Glutamatergic neuron (in vitro differentiated cells): Measurements from ENCODE around the gene MBP. TPM values are rescaled to one million over a fixed set of nuclear protein-coding genes. Genes with fewer than 3 reads are reported as not detected.

Experiments used
- DNase-seq: peaks from one replicate; pipeline ENCODE4 v3.0.0; 2022
- H3K27ac Mint-ChIP-seq: one replicate; pipeline ENCODE4 v1.8.0; 2020; ENCODE audit warnings: mild to moderate bottlenecking, mixed read lengths, inconsistent platforms; ENCODE audit not compliant: unreplicated experiment
- H3K27me3 Mint-ChIP-seq: one replicate; pipeline ENCODE4 v1.8.0; 2020; ENCODE audit warnings: mild to moderate bottlenecking, moderate library complexity, mixed read lengths, inconsistent platforms; ENCODE audit not compliant: unreplicated experiment
- H3K36me3 Mint-ChIP-seq: one replicate; pipeline ENCODE4 v1.8.0; 2020; ENCODE audit warnings: mild to moderate bottlenecking, mixed read lengths, inconsistent platforms; ENCODE audit not compliant: unreplicated experiment
- H3K4me1 Mint-ChIP-seq: one replicate; pipeline ENCODE4 v1.8.0; 2020; ENCODE audit warnings: mild to moderate bottlenecking, low read depth, mixed read lengths, inconsistent platforms; ENCODE audit not compliant: unreplicated experiment
- H3K4me3 Mint-ChIP-seq: one replicate; pipeline ENCODE4 v1.8.0; 2020; ENCODE audit warnings: mild to moderate bottlenecking, mixed read lengths, inconsistent platforms; ENCODE audit not compliant: unreplicated experiment
- H3K9me3 Mint-ChIP-seq: one replicate; pipeline ENCODE4 v1.8.0; 2020; ENCODE audit warnings: mild to moderate bottlenecking, moderate library complexity, mixed read lengths, inconsistent platforms; ENCODE audit not compliant: unreplicated experiment
- total RNA-seq: library from RNA; stranded (reverse); fragmentation: NEBNext Ultra II Directional; extraction: Animal tissue kit (Norgen Biotek cat#: 25700); gene quantifications from one replicate; pipeline ENCODE4 v1.2.1, GENCODE V29; 2021; ENCODE audit not compliant: unreplicated experiment
- TF ChIP-seq, protein P1 (sequence below): fragments of 200-600 bp; sonication (generic); IDR thresholded peaks from one replicate; pipeline ENCODE4 v1.5.0; 2021; ENCODE audit not compliant: partially characterized antibody, unreplicated experiment

Gene MBP
- total RNA-seq, 1 donor from 2014 or later = 82.6 TPM

DNA sequence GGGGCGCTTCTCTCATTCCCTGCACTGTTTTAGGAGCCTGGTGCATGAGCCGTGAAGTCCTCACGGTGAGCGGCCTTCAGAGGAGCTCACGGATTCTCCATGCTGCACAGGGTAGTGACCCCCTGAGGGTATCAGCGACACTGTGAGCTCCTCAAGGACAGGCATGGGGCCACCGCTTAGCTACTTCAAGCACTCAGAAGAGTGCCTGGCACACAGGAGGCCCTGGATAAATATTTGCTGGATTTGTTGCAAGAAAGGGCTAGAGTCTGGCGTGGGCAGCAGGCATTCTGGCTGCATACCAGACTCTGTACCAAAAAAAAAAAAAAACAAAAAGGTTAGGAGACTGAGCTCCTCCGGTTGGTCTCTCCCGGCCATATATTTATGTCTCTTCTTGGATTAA, 5.7 kb upstream of the MBP start:
- DNase-seq = no peak
- no peak overlapping the region for H3K27ac Mint-ChIP-seq
- peaks cover 19% of the 10 kb centered on the region for H3K9me3 Mint-ChIP-seq
- H3K27me3 Mint-ChIP-seq = peaks cover 19% of the 10 kb centered on the region
- TF ChIP-seq, protein P1, sequence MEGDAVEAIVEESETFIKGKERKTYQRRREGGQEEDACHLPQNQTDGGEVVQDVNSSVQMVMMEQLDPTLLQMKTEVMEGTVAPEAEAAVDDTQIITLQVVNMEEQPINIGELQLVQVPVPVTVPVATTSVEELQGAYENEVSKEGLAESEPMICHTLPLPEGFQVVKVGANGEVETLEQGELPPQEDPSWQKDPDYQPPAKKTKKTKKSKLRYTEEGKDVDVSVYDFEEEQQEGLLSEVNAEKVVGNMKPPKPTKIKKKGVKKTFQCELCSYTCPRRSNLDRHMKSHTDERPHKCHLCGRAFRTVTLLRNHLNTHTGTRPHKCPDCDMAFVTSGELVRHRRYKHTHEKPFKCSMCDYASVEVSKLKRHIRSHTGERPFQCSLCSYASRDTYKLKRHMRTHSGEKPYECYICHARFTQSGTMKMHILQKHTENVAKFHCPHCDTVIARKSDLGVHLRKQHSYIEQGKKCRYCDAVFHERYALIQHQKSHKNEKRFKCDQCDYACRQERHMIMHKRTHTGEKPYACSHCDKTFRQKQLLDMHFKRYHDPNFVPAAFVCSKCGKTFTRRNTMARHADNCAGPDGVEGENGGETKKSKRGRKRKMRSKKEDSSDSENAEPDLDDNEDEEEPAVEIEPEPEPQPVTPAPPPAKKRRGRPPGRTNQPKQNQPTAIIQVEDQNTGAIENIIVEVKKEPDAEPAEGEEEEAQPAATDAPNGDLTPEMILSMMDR = no peak
- peaks cover 19% of the 10 kb centered on the region for H3K36me3 Mint-ChIP-seq
- peaks cover 19% of the 10 kb centered on the region for H3K4me1 Mint-ChIP-seq
- H3K4me3 Mint-ChIP-seq = no peak overlapping the region

DNA sequence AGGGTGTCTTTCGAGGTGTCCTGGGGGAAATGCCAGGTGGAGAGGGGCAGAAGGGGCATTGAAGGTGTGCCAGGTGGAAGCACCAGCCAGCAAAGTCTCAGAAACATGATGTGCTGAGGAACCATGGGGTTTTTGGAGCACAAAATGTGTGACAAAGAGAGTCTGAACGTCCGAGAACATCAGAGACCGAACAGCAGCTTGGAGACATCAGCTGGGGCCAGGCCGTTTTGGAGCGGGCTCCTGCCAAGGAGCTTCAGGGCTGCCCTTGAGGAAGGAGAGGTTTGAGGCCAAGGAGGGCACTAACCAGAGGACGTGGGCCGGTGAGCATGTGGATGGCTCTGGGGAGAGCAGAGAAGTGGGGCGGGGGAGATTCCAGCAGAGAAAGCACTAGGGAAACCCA, 5.3 kb upstream of the MBP start:
- Mint-ChIP-seq H3K4me1 (peaks cover 19% of the 10 kb centered on the region), H3K27me3 (peaks cover 21% of the 10 kb centered on the region), H3K36me3 (peaks cover 17% of the 10 kb centered on the region), H3K9me3 (peaks cover 19% of the 10 kb centered on the region), H3K27ac (no peak overlapping the region), H3K4me3 (no peak overlapping the region)
- TF ChIP-seq, protein P1 = no peak
- DNase-seq = no peak

DNA sequence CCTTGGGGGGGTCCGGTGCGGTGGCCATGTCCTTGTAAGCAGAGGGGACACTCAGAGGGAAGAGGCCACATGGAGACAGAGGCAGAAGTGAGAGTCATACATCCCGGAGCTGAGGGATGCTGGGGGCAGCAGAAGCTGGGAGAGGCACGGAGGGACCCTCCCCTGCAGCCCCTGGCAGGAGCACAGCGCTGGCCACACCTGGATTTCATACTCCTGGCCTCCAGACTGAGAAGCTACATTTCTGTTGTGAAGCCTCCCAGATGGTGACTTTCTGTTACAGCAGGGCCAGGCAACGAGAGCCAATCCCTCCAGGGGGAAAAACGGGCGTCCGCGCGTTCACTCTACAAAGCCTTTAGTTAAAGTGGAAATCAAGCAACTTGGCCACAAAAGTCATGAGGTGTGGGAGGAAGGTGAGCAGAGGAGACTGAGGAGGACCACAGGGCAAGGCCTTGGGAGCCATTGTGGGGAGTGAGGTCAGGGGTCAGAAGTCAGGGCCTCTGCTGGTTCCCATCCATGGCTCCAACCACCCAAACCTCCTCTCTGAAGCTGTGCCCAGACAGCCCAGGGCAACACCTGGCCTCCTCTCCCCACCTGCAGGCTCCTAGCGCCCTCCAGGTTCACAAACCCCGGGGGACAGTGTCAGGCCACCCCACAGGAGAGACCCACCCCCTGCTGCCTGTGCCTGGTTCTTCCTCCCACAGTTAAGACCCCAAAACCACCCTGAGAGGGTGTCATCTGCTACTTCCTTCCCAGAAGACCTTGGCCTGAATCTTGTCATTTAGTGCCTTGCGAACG, 4.5 kb upstream of the MBP start:
- H3K9me3 Mint-ChIP-seq = peaks cover 15% of the 10 kb centered on the region
- peaks cover 19% of the 10 kb centered on the region for H3K4me1 Mint-ChIP-seq
- H3K36me3 Mint-ChIP-seq = peaks cover 10% of the 10 kb centered on the region
- DNase-seq = no peak
- H3K27ac Mint-ChIP-seq = peak overlapping the region; percentile 55
- H3K27me3 Mint-ChIP-seq = peaks cover 21% of the 10 kb centered on the region
- H3K4me3 Mint-ChIP-seq = no peak overlapping the region
- TF ChIP-seq, protein P1 = no peak

DNA sequence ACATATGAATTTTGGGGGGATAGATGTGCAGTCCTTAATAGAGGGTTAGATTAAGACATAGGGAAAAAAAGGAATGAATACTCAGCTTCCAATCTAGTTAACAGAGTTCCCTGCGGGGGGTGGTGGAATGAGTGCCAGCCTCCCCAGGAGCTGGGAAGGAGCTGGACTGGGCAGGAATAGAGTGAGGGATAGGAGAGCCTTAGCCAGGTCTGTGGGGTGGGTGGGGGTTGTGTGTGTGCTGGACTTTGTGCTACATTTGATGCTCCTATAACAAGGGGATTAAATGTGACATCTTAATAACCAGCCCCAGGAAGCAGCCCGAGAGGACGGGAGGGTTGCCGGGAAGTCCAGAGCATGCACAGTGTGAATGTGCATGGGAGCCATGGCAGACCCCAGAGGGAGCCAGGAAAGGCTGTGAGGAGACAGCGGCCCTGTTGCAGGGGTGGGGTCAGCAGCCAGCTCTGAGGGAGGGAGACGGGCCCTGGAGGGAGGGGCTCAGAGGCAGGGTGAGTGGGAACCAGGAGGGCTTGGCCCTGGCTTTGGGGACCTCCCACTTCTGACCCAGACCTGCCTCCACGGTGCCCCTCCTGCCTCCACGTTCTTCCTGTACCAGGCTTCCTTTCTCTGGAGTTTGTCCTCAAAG, 3.6 kb upstream of the MBP start:
- Mint-ChIP-seq H3K4me1 (peaks cover 20% of the 10 kb centered on the region), H3K36me3 (peaks cover 4% of the 10 kb centered on the region), H3K27ac (no peak overlapping the region), H3K4me3 (no peak overlapping the region), H3K9me3 (peaks cover 16% of the 10 kb centered on the region), H3K27me3 (peaks cover 21% of the 10 kb centered on the region)
- DNase-seq = no peak
- TF ChIP-seq, protein P1 = no peak
